Transverse colon (tissue), 4 donors: ENCODE measurements around the gene KIAA1549. TPM values are rescaled to one million over a fixed set of nuclear protein-coding genes. Genes with fewer than 3 reads are reported as not detected.

Experiments used
- DNase-seq: peaks from one replicate; pipeline ENCODE4 v3.0.0-alpha.2; 2019
- H3K27ac ChIP-seq, 4 donors: fragments of 200-600 bp; sonication (generic); 2 replicates each; pipeline ENCODE4 v1.5.1; 2016 to 2018; ENCODE audit warnings: inconsistent platforms in 4 of 4
- H3K27me3 ChIP-seq: fragments of 200-600 bp; sonication (generic); 2 replicates; pipeline ENCODE4 v1.5.1; 2017; ENCODE audit warnings: inconsistent platforms
- H3K36me3 ChIP-seq, 4 donors: fragments of 200-600 bp; sonication (generic); 2 replicates each; pipeline ENCODE4 v1.5.1; 2017 to 2019; ENCODE audit warnings: inconsistent platforms in 4 of 4
- H3K4me1 ChIP-seq, 4 donors: fragments of 200-600 bp; sonication (generic); 2 replicates each; pipeline ENCODE4 v1.5.1; 2017 to 2020; ENCODE audit warnings: inconsistent platforms in 4 of 4
- H3K4me3 ChIP-seq, 4 donors: fragments of 200-600 bp; sonication (generic); 1 replicate in 1 of 4; 2 replicates in 3 of 4; pipeline versions ENCODE4 v1.5.1 to v1.6.1; 2017 to 2019; ENCODE audit warnings: inconsistent platforms in 4 of 4
- H3K9me3 ChIP-seq, 2 donors: fragments of 200-600 bp; sonication (generic); 2 replicates each; pipeline ENCODE4 v1.5.1; 2017 to 2019; ENCODE audit warnings: inconsistent platforms in 2 of 2
- CTCF ChIP-seq, 5 experiments: fragments of 200-600 bp in 3 of 5; fragments of 450-650 bp in 2 of 5; sonication (generic) in 3 of 5; IDR thresholded peaks; 1 replicate in 2 of 5; 2 replicates in 3 of 5; pipeline ENCODE4 v1.5.1; 2016 to 2017; ENCODE audit warnings: antibody characterized with exemption in 5 of 5, inconsistent platforms in 3 of 5, mild to moderate bottlenecking in 2 of 5, moderate library complexity in 1 of 5
- EP300 ChIP-seq: sonication (generic); formaldehyde crosslinking; IDR thresholded peaks from one replicate; pipeline ENCODE4 v1.6.1; 2017; ENCODE audit warnings: antibody characterized with exemption, low read depth
- POLR2A ChIP-seq: fragments of 450-650 bp; IDR thresholded peaks from one replicate; pipeline ENCODE4 v1.6.1; 2016; ENCODE audit warnings: antibody characterized with exemption, mild to moderate bottlenecking, moderate library complexity
- POLR2AphosphoS5 ChIP-seq, 3 donors: sonication (generic); formaldehyde crosslinking; IDR thresholded peaks; one replicate each; pipeline ENCODE4 v1.6.1; 2016; ENCODE audit warnings: antibody characterized with exemption in 3 of 3
- WGBS, 2 donors: methylation state at CpG; one replicate each; pipeline ENCODE4 v1.1.5; 2018; ENCODE audit warnings: low coverage in 1 of 2; 5-methylcytosine and 5-hydroxymethylcytosine counted together
- in situ Hi-C, 4 donors: fragments of 200-750 bp; cut with MboI; loops; one replicate each; pipeline versions ENCODE4 v1.15.0 to v1.15.1; 2017; ENCODE audit warnings: low sequenced_read_pairs in 3 of 4, low pct_ligation_motif_present in 1 of 4, low pct_unique_long_range_greater_than_20kb in 1 of 4
- intact Hi-C: fragments of 100-400 bp; cut with DNase I; formaldehyde crosslinking; loops from one replicate; pipeline ENCODE4 v1.15.1; 2023; ENCODE audit warnings: low total_unique reads
- total RNA-seq, 4 donors: library from RNA; depleted of rRNA; stranded (reverse); fragments of >200 nt; gene quantifications; one replicate each; pipeline ENCODE4 v1.1.0, GENCODE V29; 2016

KIAA1549 gene
- total RNA-seq, 4 donors from 2014 or later = 0.37 to 1.5 (median 0.93) TPM

GRCh38 chr7:138861051-138861450 lies 120.1 kb downstream of the KIAA1549 start:
- Histone ChIP-seq H3K4me1 (no peaks in the 10 kb centered on the region), H3K36me3 (no peaks in the 10 kb centered on the region), H3K9me3 (peaks cover 0 to 4% of the 10 kb centered on the region in 2 donors), H3K27ac (no peak overlapping the region), H3K27me3 (no peaks in the 10 kb centered on the region), H3K4me3 (no peak overlapping the region)
- TF ChIP-seq POLR2AphosphoS5 (IDR thresholded peaks at IDR 0.05) (no peak), POLR2A (no peak), CTCF (IDR thresholded peaks at IDR 0.05) (no peak), EP300 (no peak)
- DNase-seq = no peak
- in situ Hi-C loops = no loop called here
- intact Hi-C loops = no loop called here
- WGBS, 2 donors = 94 to 98% methylated on average over 10 to 14 of the region's 16 CpGs

- no peaks in the 10 kb centered on the region for H3K36me3 ChIP-seq
- peaks cover 0 to 4% of the 10 kb centered on the region in 2 donors for H3K9me3 ChIP-seq
- no peak overlapping the region for H3K4me3 ChIP-seq
- H3K4me1 ChIP-seq = no peaks in the 10 kb centered on the region
- H3K27me3 ChIP-seq = no peaks in the 10 kb centered on the region
- no peak for DNase-seq
- intact Hi-C loops = no loop called here
- in situ Hi-C loops = no loop called here
- no peak for TF ChIP-seq CTCF (IDR thresholded peaks at IDR 0.05)
- no peak for TF ChIP-seq POLR2A
- TF ChIP-seq POLR2AphosphoS5 (IDR thresholded peaks at IDR 0.05) = no peak
- no peak for TF ChIP-seq EP300
- no peak overlapping the region for H3K27ac ChIP-seq
These were observed 123.5 kb downstream of the KIAA1549 start for GRCh38 chr7:138857728-138858127.

GRCh38 chr7:138854115-138854645 lies 127.0 kb downstream of the KIAA1549 start:
- 83 to 93% methylated on average over 5 of the region's 5 CpGs for WGBS, 2 donors
- peaks cover 0 to 4% of the 10 kb centered on the region in 2 donors for H3K9me3 ChIP-seq
- no peaks in the 10 kb centered on the region for H3K27me3 ChIP-seq
- no peak overlapping the region for H3K27ac ChIP-seq
- no peaks in the 10 kb centered on the region for H3K4me1 ChIP-seq
- in situ Hi-C loops = no loop called here
- no peak overlapping the region for H3K4me3 ChIP-seq
- intact Hi-C loops = no loop called here
- DNase-seq = no peak
- no peak for TF ChIP-seq POLR2A
- TF ChIP-seq EP300 = no peak
- no peak for TF ChIP-seq CTCF (IDR thresholded peaks at IDR 0.05)
- TF ChIP-seq POLR2AphosphoS5 (IDR thresholded peaks at IDR 0.05) = no peak
- peaks cover 0 to 4% (median 0%) of the 10 kb centered on the region in 4 donors for H3K36me3 ChIP-seq

- H3K27ac ChIP-seq = no peak overlapping the region
- DNase-seq = no peak
- no peaks in the 10 kb centered on the region for H3K27me3 ChIP-seq
- in situ Hi-C loops = no loop called here
- TF ChIP-seq POLR2A (no peak), CTCF (IDR thresholded peaks at IDR 0.05) (no peak), POLR2AphosphoS5 (IDR thresholded peaks at IDR 0.05) (no peak), EP300 (no peak)
- intact Hi-C loops = no loop called here
- no peak overlapping the region for H3K4me3 ChIP-seq
- 83 to 84% methylated on average over 2 to 3 of the region's 3 CpGs for WGBS, 2 donors
- H3K9me3 ChIP-seq = peaks cover 0 to 4% of the 10 kb centered on the region in 2 donors
- H3K36me3 ChIP-seq = peaks cover 0 to 4% (median 0%) of the 10 kb centered on the region in 4 donors
- H3K4me1 ChIP-seq = no peaks in the 10 kb centered on the region
These were observed 127.7 kb downstream of the KIAA1549 start for GRCh38 chr7:138853448-138853847.
